ENCODE results near the gene GHRH. TPM values are rescaled to one million over a fixed set of nuclear protein-coding genes. Genes with fewer than 3 reads are reported as not detected.

GHRH gene
- total RNA-seq, 1 donor from 2014 or later = not detected

- no peaks in the 10 kb centered on the region for H3K27me3 Mint-ChIP-seq (ENCODE audit: low read depth)
- no peak for TF ChIP-seq CTCF (IDR thresholded peaks at IDR 0.05)
- H3K4me1 Mint-ChIP-seq (ENCODE audit: low read depth) = peaks cover 40% of the 10 kb centered on the region
- H3K27ac Mint-ChIP-seq (ENCODE audit: unreplicated experiment) = peak overlapping the region; percentile 70
- H3K36me3 Mint-ChIP-seq (ENCODE audit: low read depth) = peaks cover 11% of the 10 kb centered on the region
- H3K9me3 Mint-ChIP-seq (ENCODE audit: low read depth) = peaks cover 3% of the 10 kb centered on the region
- no peak for DNase-seq (ENCODE audit: low spot score)
- no peak overlapping the region for H3K4me3 Mint-ChIP-seq (ENCODE audit: unreplicated experiment)
Measured at GRCh38 chr20:37295595-37295994, 34.0 kb upstream of the GHRH start.

GRCh38 chr20:37295001-37295400, 33.4 kb upstream of the GHRH start:
- no peak for TF ChIP-seq CTCF (IDR thresholded peaks at IDR 0.05)
- Mint-ChIP-seq H3K4me3 (ENCODE audit: unreplicated experiment) (no peak overlapping the region), H3K4me1 (ENCODE audit: low read depth) (peaks cover 38% of the 10 kb centered on the region), H3K9me3 (ENCODE audit: low read depth) (peaks cover 3% of the 10 kb centered on the region), H3K27ac (ENCODE audit: unreplicated experiment) (peak overlapping the region; percentile 65), H3K27me3 (ENCODE audit: low read depth) (no peaks in the 10 kb centered on the region), H3K36me3 (ENCODE audit: low read depth) (peaks cover 9% of the 10 kb centered on the region)
- DNase-seq (ENCODE audit: low spot score) = peak; percentile 18

DNA sequence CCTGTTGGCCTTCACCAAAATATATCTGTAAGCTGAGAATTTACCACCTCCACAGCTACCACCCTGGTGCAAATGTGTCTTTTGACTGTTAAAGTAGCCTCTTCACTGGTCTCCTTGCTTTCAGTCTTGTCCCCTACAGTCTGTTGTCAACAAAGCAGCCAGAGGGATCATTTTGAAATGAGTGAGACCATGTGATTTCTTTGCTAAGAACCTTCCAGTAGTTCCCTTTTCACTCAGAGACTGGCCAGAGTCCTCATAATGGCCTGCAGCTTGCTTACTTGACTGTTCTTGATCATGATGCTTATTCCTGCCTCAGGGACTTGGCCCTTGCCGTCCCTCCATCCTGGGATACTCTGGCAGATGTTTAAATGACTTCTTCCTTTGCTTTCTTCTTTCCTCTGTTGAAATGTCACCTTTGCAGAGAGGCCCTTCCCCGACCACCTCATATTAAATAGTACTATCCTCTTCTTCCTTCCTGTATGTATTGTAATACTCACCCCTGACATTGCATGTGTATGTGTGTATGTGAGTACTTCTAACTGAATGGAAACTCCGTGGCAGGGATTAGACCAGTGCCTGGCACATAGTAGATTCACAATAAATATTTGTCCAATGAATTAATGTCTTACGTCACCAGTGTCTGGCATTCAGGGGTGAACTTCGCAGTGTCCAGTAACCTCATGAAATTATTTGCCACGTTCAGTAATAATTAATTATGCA, 32.8 kb upstream of the GHRH start:
- Mint-ChIP-seq H3K4me3 (ENCODE audit: unreplicated experiment) (no peak overlapping the region), H3K27ac (ENCODE audit: unreplicated experiment) (peak overlapping the region; percentile 65), H3K4me1 (ENCODE audit: low read depth) (peaks cover 39% of the 10 kb centered on the region), H3K27me3 (ENCODE audit: low read depth) (no peaks in the 10 kb centered on the region), H3K9me3 (ENCODE audit: low read depth) (peaks cover 3% of the 10 kb centered on the region), H3K36me3 (ENCODE audit: low read depth) (peaks cover 9% of the 10 kb centered on the region)
- TF ChIP-seq CTCF (IDR thresholded peaks at IDR 0.05) = no peak
- peak; percentile 7 for DNase-seq (ENCODE audit: low spot score)

DNA sequence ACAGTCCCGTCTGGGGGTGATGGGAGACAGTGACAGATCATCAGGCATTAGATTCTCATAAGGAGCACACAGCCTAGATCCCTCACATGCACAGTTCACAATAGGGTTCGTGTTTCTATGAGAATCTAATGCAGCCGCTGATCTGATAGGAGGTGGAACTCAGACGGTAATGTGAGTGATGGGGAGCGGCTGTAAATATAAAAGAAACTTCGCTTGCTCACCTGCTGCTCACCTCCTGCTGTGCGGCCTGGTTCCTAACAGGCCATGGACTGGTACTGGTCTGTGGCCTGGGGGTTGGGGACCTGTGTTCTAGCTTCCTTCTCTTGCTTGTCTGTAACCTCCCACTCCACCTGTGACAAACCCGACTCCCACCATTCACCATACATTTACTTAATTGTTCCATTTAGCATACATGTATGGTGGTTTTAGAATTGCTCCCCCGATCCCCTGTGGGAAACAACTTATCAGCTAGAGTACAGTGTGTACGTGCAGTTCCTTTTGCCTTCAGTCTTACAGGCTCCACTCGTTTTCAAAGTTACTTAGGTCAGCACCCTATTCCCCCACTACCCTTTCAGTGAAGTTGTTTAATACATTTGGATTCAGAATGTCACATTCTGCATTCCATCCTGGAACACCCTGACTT, 31.8 kb upstream of the GHRH start:
- peak; percentile 29 for DNase-seq (ENCODE audit: low spot score)
- no peak for TF ChIP-seq CTCF (IDR thresholded peaks at IDR 0.05)
- Mint-ChIP-seq H3K27ac (ENCODE audit: unreplicated experiment) (no peak overlapping the region), H3K36me3 (ENCODE audit: low read depth) (peaks cover 9% of the 10 kb centered on the region), H3K4me3 (ENCODE audit: unreplicated experiment) (no peak overlapping the region), H3K9me3 (ENCODE audit: low read depth) (peaks cover 3% of the 10 kb centered on the region), H3K27me3 (ENCODE audit: low read depth) (no peaks in the 10 kb centered on the region), H3K4me1 (ENCODE audit: low read depth) (peaks cover 45% of the 10 kb centered on the region)

DNA sequence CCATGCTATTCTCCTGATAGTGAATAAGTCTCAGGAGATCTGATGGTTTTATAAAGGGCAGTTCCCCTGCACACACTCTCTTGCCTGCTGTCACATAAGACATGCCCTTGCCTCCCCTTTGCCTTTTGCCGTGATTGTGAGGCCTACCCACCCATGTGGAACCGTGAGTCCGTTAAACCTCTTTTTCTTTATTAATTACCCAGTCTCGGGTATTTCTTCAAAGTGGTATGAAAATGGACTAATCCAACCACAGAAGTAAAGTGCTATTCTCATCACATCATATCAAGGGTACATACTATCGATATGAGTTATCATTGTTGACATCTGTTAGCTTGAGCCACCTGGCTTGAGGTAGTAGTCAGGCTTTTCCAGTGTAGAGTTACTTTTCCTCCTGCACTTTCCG, 30.1 kb upstream of the GHRH start:
- H3K9me3 Mint-ChIP-seq (ENCODE audit: low read depth) = peaks cover 3% of the 10 kb centered on the region
- H3K27ac Mint-ChIP-seq (ENCODE audit: unreplicated experiment) = no peak overlapping the region
- no peak overlapping the region for H3K4me3 Mint-ChIP-seq (ENCODE audit: unreplicated experiment)
- no peak for DNase-seq (ENCODE audit: low spot score)
- TF ChIP-seq CTCF (IDR thresholded peaks at IDR 0.05) = no peak
- peaks cover 8% of the 10 kb centered on the region for H3K36me3 Mint-ChIP-seq (ENCODE audit: low read depth)
- H3K4me1 Mint-ChIP-seq (ENCODE audit: low read depth) = peaks cover 37% of the 10 kb centered on the region
- no peaks in the 10 kb centered on the region for H3K27me3 Mint-ChIP-seq (ENCODE audit: low read depth)
